Neural progenitor cell (in vitro differentiated cells): Measurements from ENCODE around the gene ITFG1.

ENCODE experiments used
- CTCF ChIP-seq: fragments of 200-600 bp; sonication (generic); IDR thresholded peaks from 2 replicates; pipeline ENCODE4 v1.5.1; 2017; ENCODE audit warnings: antibody characterized with exemption, mild to moderate bottlenecking
- EZH2 ChIP-seq: fragments of 200-600 bp; sonication (generic); IDR thresholded peaks from 2 replicates; pipeline ENCODE4 v1.6.1; 2017; ENCODE audit warnings: antibody characterized with exemption, mild to moderate bottlenecking, moderate library complexity

GRCh38 chr16:47140686-47141085 is 320.2 kb downstream of the ITFG1 start:
- TF ChIP-seq CTCF (no peak), EZH2 (no peak)
